Adipose tissue (tissue), 3 donors: ENCODE measurements around the gene PTPRZ1. TPM values are rescaled to one million over a fixed set of nuclear protein-coding genes. Genes with fewer than 3 reads are reported as not detected.

ENCODE experiments used
- H3K27ac ChIP-seq: one replicate; pipeline ENCODE4 v1.5.1; 2013; ENCODE audit warnings: low read depth, low read length
- WGBS, 3 donors: extraction: QIAGEN DNeasy Blood & Tissue Kit; methylation state at CpG; one replicate each; pipeline ENCODE4 v1.1.7; 2013; 5-methylcytosine and 5-hydroxymethylcytosine counted together
- polyA plus RNA-seq, 3 donors: library from polyadenylated mRNA; stranded (reverse); fragments of 200-250 nt; gene quantifications; one replicate each; pipeline ENCODE4 v1.2.3, GENCODE V29; 2013
- donor health status: healthy with polysubstance abuse.
- donor health status: Bipolar disorder and iron deficiency.
- donor health status: healthy.

PTPRZ1 gene
- polyA plus RNA-seq, 3 donors, result 0.76 to 1.6 (median 1.1) TPM

GRCh38 chr7:122070834-122071233 is 197.9 kb downstream of the PTPRZ1 start:
- H3K27ac ChIP-seq, result no peak overlapping the region
- WGBS, 3 donors, result 86 to 90% (median 89%) methylated on average over 3 of the region's 3 CpGs

GRCh38 chr7:122072272-122072671 is 199.3 kb downstream of the PTPRZ1 start:
- WGBS, 3 donors, result 87 to 97% (median 96%) methylated on average over 2 of the region's 2 CpGs
- H3K27ac ChIP-seq, result no peak overlapping the region

- no peak overlapping the region for H3K27ac ChIP-seq
- 59 to 89% (median 86%) methylated on average over 6 of the region's 6 CpGs for WGBS, 3 donors
Measured at GRCh38 chr7:122072924-122073599, 200.1 kb downstream of the PTPRZ1 start.

GRCh38 chr7:122073635-122074034 is 200.7 kb downstream of the PTPRZ1 start:
- WGBS, 3 donors, result 79 to 80% (median 79%) methylated on average over 3 of the region's 3 CpGs

GRCh38 chr7:122082160-122082559 is 209.2 kb downstream of the PTPRZ1 start:
- no peak overlapping the region for H3K27ac ChIP-seq

More at GRCh38 chr7:122073635-122074034, 200.7 kb downstream of the PTPRZ1 start:
- no peak overlapping the region for H3K27ac ChIP-seq

GRCh38 chr7:122082670-122083069 is 209.7 kb downstream of the PTPRZ1 start:
- WGBS, 3 donors, result 89 to 97% (median 94%) methylated on average over 2 of the region's 2 CpGs

GRCh38 chr7:122092964-122093797 is 220.2 kb downstream of the PTPRZ1 start:
- WGBS, 3 donors, result 87 to 96% (median 95%) methylated on average over 6 of the region's 6 CpGs

More at GRCh38 chr7:122082670-122083069, 209.7 kb downstream of the PTPRZ1 start:
- no peak overlapping the region for H3K27ac ChIP-seq

GRCh38 chr7:122094549-122094948 is 221.6 kb downstream of the PTPRZ1 start:
- no peak overlapping the region for H3K27ac ChIP-seq
- WGBS, 3 donors, result 92 to 94% (median 93%) methylated on average over 1 of the region's 1 CpG

More at GRCh38 chr7:122092964-122093797, 220.2 kb downstream of the PTPRZ1 start:
- no peak overlapping the region for H3K27ac ChIP-seq

GRCh38 chr7:122095642-122096041 is 222.7 kb downstream of the PTPRZ1 start:
- WGBS, 3 donors, result 70 to 82% (median 71%) methylated on average over 4 of the region's 4 CpGs
- no peak overlapping the region for H3K27ac ChIP-seq

GRCh38 chr7:122100021-122100420 is 227.1 kb downstream of the PTPRZ1 start:
- 77 to 91% (median 83%) methylated on average over 3 of the region's 3 CpGs for WGBS, 3 donors
- H3K27ac ChIP-seq, result no peak overlapping the region

GRCh38 chr7:122103064-122103463 is 230.1 kb downstream of the PTPRZ1 start:
- H3K27ac ChIP-seq, result no peak overlapping the region
